ENCODE data around the gene APC2. TPM values are rescaled to one million over a fixed set of nuclear protein-coding genes. Genes with fewer than 3 reads are reported as not detected.

Gene APC2
- total RNA-seq, 1 experiment from 2014 or later, result 1.4 TPM

DNA sequence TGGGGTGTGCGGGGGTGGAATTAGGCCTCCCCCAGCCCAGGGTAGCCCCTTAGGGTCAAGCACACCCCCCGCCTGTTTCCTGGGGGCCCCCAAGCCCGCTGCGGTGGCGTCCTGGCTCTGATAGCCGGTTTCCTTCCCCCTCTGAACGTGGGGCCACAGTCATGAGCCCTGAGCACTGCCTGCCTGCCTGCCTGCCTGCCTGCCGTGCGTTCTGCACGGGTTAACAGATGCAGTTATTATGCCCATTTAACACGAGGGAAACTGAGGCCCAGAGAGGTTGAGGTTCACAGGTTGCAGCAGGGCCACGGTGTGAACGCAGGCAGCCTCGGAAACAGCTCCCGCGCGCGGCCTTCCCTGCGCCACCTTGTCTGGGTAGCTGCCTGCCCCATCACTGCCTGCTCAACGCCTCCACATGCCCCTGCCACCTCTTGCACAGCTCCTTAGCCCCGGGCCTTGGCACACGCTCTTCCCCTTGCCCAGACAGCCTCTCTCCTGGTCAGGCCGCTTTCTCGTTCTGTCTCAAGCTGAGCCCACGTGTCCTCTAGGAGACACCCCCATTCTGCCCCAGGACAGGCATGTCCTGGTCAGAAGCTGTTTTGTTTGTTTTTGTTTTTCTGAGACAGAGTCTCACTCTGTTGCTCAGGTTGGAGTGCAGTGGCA is 47.4 kb upstream of the APC2 start:
- Histone ChIP-seq H3K4me1 (ENCODE audit: insufficient read depth, low read length) (peaks cover 7% of the 10 kb centered on the region; the same call in 1 of the 2 replicates), H3K36me3 (ENCODE audit: low read depth, low read length) (no peaks in the 10 kb centered on the region), H2AFZ (ENCODE audit: low read length) (no peak overlapping the region), H3K79me2 (ENCODE audit: low read length) (peaks cover 11% of the 10 kb centered on the region), H3K9ac (ENCODE audit: low read length) (no peak overlapping the region), H3K4me2 (ENCODE audit: low read length) (no peak overlapping the region), H3F3A (ENCODE audit: low read length, unreplicated experiment) (no peaks in the 10 kb centered on the region), H3K9me3 (ENCODE audit: low read length) (no peaks in the 10 kb centered on the region), H3K27me3 (ENCODE audit: low read length) (no peaks in the 10 kb centered on the region), H4K20me1 (ENCODE audit: low read length) (no peaks in the 10 kb centered on the region), H3K27ac (ENCODE audit: low read length) (no peak overlapping the region), H3K4me3 (ENCODE audit: low read length) (no peak overlapping the region), H3K9me2 (replicated peaks; ENCODE audit: low read length) (no peaks in the 10 kb centered on the region)
- TF ChIP-seq EZH2 (IDR thresholded peaks at IDR 0.05; ENCODE audit: low read length, unreplicated experiment) (no peak), EZH2phosphoT487 (IDR thresholded peaks at IDR 0.05; ENCODE audit: borderline replicate concordance, low read length) (no peak)
- TF ChIP-seq, protein P1, sequence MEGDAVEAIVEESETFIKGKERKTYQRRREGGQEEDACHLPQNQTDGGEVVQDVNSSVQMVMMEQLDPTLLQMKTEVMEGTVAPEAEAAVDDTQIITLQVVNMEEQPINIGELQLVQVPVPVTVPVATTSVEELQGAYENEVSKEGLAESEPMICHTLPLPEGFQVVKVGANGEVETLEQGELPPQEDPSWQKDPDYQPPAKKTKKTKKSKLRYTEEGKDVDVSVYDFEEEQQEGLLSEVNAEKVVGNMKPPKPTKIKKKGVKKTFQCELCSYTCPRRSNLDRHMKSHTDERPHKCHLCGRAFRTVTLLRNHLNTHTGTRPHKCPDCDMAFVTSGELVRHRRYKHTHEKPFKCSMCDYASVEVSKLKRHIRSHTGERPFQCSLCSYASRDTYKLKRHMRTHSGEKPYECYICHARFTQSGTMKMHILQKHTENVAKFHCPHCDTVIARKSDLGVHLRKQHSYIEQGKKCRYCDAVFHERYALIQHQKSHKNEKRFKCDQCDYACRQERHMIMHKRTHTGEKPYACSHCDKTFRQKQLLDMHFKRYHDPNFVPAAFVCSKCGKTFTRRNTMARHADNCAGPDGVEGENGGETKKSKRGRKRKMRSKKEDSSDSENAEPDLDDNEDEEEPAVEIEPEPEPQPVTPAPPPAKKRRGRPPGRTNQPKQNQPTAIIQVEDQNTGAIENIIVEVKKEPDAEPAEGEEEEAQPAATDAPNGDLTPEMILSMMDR (conservative IDR thresholded peaks at IDR 0.05; ENCODE audit: low read depth, low read length), result no peak
- intact Hi-C loops (cut with micrococcal nuclease), result no loop called here
- BruUV-seq (replicated peaks), result no TSS peak
- no peak for DNase-seq
- ATAC-seq, result no peak
- ChIA-PET POLR2A (ENCODE audit: unreplicated experiment) (interaction anchor here (0.5 kb wide), 1 partner anchor 134 kb away, joined by 7 read pairs; the partner anchor contains the start of gene CIRBP), CTCF (no interaction called here)

DNA sequence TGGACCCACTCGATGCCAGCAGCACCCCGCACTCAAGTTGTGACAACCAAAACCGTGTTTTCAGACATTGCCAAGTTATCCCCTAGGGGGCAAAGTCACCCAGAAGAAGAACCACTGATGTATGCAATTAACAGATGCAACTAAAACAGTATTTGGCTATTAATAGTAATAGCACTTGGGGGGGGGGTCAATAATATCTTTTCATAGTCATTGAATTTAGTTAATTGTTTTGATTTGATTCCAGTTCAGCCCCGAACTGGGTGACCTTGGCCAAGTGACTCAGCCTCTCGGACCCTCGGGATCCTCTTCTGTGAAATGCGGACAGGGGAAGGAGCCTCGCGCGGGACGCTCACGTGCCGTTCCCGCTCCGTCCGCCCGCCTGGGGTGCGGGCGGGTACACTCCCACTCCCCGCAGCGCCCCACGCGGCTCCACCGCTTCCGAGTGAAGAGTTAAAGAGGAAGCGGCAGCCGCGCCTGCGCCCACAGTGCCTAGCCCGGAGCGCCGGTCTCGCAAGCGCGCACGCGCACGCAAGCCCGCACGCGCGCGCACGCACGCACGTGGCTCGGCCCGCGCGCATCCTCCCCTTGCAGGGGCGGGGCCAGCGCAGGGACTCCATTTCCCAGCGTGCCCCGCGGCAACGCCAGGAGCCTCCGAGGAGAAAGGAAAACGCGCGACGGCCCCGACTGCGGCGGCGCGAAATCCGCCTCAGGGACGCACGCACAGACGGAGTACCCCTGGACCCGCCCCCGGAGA is 43.0 kb upstream of the APC2 start:
- Histone ChIP-seq H3K9ac (ENCODE audit: low read length) (peak overlapping the region; percentile 68), H3K27ac (ENCODE audit: low read length) (peak overlapping the region; percentile 39), H4K20me1 (ENCODE audit: low read length) (peaks cover 28% of the 10 kb centered on the region), H3K4me3 (ENCODE audit: low read length) (peak overlapping the region; percentile 61), H3K4me1 (ENCODE audit: insufficient read depth, low read length) (peaks cover 28% of the 10 kb centered on the region), H3F3A (ENCODE audit: low read length, unreplicated experiment) (no peaks in the 10 kb centered on the region), H3K36me3 (ENCODE audit: low read depth, low read length) (no peaks in the 10 kb centered on the region), H3K79me2 (ENCODE audit: low read length) (peaks cover 42% of the 10 kb centered on the region), H3K27me3 (ENCODE audit: low read length) (no peaks in the 10 kb centered on the region), H3K4me2 (ENCODE audit: low read length) (peak overlapping the region; percentile 78), H2AFZ (ENCODE audit: low read length) (peak overlapping the region; percentile 75), H3K9me2 (replicated peaks; ENCODE audit: low read length) (no peaks in the 10 kb centered on the region), H3K9me3 (ENCODE audit: low read length) (no peaks in the 10 kb centered on the region)
- TSS peak; percentile 74 for BruUV-seq (replicated peaks)
- POLR2A ChIA-PET (ENCODE audit: unreplicated experiment), result no interaction called here
- DNase-seq (peak; percentile 98), ATAC-seq (peak; percentile 69)
- TF ChIP-seq EZH2 (IDR thresholded peaks at IDR 0.05; ENCODE audit: low read length, unreplicated experiment), result no peak
- TF ChIP-seq, protein P1 (conservative IDR thresholded peaks at IDR 0.05; ENCODE audit: low read depth, low read length), result peak; percentile 61
- CTCF ChIA-PET, result no interaction called here
- intact Hi-C loops (cut with micrococcal nuclease), result no loop called here

All from PC-3 (cell line).